ENCODE results near the gene DCLRE1A.

The DCLRE1A gene

DNA sequence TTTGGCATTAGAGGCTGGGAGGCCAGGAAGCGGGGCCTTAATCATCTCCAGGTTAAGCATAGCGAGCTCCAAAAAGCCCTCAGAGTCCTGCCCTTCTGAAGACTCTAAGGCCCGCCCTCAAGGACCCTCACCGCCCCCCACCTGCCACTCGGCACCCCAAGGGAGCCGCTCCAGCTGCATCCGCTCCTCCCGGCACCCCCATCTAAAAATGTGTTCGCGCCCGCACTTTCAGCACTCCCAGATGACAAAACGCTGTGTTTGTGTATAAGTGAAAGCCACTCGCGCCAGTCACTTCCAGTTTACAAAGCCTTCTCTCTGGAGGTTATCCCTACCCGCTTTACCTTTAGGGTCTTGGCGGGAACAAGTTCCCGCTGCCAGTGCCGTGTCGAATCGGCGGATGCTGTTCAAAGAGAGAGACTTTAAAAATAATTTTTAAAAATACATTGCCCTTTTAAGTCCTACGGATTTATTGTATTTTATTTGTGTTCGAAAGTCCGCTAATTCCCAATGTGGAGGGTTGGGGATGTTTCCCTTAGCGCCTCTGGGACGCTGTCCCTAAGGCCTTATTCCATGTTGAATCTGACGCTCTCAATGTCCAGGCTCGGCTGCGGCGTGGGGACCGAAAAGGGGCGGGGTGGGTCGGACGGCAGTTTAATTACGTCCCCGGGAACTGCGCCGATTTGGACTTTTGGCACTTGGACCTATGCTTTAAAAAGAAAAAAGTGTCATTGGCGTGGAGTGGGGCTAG, at the start of gene DCLRE1A, which contains the start of gene NHLRC2:
Gene DCLRE1A, minus strand, starts transcription at position 70 of the 748 bp plus-strand sequence. CDS start 900 bp downstream, outside the sequence.
Gene NHLRC2, plus strand, starts transcription at position 649 of the 748 bp plus-strand sequence. CDS start 212 bp downstream, outside the sequence.
- DNase-seq (ENCODE audit: low spot score): peak; percentile 80

DNA sequence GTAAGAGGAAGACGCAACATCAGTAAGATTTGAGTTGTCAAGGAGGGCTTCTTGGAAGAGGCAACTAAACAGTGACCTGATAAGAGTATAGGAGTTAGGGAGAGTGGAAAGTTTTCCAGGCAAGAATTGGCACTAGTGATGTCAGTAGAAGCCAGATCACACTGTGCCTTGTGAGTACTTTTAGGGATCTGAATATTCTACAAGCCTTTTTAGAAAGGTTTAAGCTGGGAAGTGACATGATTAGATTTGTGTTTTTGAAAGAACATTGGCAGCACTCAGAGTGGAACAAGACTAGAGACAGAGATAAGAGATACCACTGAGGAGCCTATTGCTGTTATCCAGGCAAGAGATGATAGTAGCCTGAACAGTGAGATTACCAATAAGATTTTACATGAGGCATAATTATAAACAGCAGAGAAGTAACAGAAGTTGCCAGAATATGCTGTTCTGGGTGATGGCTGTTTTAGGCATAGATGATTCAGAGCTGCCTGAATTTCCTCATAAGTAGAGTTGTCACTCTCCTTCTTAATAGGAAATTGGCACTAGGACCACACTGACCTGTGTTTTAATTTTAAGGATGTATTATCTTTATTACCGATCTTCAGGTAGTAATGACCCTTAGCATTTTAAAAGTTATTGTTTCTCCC, 46.2 kb upstream of the DCLRE1A start:
- no peak for DNase-seq (ENCODE audit: low spot score)

DNA sequence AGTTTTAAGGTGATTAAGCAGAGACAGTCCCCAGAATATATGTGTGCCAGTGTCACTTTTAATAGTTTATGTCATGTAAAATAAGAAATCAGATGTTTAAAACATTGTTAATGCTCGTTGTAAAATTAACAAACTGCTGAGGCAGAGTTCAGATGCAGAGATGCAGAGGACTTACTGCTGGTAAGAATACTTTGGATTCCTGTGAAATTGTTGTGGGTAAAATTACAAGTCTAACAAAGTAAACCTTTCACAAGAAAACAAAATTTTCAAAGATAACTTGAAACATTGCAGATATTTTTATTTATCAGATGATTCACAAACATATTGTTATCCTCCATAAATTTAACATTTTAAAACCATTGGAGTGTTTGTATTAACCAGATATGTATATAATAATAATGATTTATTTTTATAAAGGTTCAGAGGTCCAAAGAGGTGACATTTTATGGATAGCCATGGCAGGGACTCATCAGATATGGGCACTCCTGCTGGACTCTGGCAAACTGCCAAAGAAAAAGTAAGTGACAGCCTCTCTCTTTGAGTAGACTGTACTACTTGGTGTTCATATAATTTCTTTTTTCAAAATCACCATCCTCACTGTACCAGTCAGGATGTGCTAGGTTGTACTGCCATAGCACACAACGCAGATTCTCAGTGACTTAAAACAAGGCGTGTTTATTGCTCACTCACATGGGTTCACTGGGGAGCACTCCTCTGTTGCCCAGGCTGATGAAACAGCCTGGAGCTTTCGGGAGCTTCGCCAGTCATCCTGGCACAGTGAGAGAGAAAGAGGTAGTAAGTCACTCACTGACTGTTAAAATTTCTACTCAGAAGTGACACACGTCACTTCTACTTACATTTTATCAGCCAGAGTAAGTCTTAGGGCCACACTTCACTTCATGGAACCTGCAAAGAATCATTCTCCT, 44.1 kb upstream of the DCLRE1A start:
- peak; percentile 22 for DNase-seq (ENCODE audit: low spot score)

GRCh38 chr10:113895018-113895417, 41.1 kb upstream of the DCLRE1A start:
- DNase-seq (ENCODE audit: low spot score): no peak

DNA sequence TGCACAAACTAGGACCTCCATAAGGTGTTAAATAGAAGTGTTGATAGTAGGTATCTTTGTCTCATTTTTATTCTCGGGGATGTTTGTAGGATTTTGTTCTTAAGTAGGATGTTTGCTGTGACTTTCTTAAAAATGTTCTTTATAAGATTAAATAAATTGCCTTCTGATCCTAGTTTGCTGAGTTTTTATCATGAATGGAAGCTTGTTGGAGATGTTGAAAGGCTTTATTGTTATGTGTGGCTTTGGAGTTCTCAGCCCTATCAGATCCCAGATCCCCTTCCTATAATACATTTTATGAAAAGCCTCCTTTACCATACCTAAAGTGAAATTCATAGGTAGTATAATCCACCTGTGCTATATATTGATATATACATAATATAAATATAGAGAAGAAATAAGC, 40.7 kb upstream of the DCLRE1A start:
- no peak for DNase-seq (ENCODE audit: low spot score)

DNA sequence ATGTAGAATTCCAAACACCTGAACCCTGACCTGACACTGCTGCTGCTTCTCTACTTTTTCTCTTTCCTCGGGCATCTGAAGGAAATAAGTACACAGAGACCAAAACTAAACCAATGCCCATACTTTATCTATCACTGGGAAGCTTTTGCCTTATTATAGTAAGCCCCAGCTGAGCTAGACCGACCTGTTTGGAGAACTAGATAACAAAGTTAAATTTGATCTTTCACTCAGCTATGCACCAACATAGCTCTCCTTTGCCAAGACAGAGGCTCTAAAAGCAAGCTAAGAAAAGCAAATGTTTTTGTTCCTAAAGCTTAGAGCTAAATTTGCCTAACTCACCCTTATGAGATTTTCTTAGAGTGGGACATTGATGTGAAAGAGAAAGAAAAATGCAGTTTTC, 39.7 kb upstream of the DCLRE1A start:
- no peak for DNase-seq (ENCODE audit: low spot score)

- no peak for DNase-seq (ENCODE audit: low spot score)
Observed at GRCh38 chr10:113891476-113891875, 37.6 kb upstream of the DCLRE1A start.

DNA sequence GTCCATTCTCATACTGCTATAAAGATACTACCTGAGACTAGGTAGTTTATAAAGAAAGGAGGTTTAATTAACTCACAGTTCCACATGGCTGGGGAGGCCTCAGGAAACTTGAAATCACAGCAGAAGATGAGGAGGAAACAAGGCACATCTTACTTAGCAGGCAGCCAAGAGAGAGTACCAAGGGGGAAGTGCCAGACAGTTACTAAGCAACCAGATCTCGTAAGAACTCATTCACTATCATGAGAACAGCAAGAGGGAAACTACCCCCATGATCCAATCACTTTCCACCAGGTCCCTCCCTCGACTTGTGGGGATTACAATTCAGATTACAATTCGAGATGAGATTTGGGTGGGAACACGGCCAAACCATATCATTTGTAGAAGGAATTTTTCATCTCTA, 36.9 kb upstream of the DCLRE1A start:
- DNase-seq (ENCODE audit: low spot score): no peak

DNA sequence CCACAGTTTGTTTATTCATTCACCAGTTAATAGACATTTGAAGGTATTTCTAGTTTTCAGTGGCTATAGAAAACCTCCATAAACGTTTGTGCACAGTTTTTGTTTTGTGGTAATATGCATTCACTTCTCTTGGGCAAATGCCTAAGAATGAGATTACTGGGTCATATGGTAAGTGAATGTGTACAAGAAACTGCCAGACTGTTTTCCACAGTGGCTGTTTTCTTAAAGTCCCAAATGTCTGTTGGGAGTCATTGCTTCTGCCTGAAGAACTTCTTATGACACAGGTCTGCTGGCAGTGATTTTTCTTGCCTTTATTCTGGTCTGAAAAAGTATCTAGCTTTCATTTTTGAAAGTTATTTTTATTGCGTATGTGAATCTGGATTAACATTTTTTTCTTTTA, 36.0 kb upstream of the DCLRE1A start:
- no peak for DNase-seq (ENCODE audit: low spot score)

- DNase-seq (ENCODE audit: low spot score): no peak
Observed at GRCh38 chr10:113882240-113882639, 28.4 kb upstream of the DCLRE1A start.

GRCh38 chr10:113880236-113880635, 26.4 kb upstream of the DCLRE1A start:
- DNase-seq (ENCODE audit: low spot score): no peak

DNA sequence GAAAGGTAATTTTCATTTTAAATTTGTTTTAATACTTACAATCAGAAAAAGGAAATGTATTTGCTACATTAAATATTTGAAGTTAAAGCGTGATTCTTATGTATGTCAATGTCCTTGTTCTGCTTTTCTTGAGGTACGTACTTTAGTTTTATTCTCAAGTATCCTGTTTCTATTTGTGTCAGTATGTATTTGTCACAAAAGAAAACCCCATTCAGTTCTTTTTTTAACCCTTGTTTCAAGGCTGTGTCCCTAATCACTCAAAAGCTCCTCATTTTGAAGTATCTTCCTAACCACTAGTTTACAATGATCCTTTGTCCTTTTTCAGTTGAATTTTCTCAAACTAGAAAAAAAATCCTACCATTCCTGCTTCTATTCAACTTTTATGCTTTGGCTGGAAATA, 25.8 kb upstream of the DCLRE1A start:
- no peak for DNase-seq (ENCODE audit: low spot score)

GRCh38 chr10:113876461-113876860, 22.6 kb upstream of the DCLRE1A start:
- no peak for DNase-seq (ENCODE audit: low spot score)

DNA sequence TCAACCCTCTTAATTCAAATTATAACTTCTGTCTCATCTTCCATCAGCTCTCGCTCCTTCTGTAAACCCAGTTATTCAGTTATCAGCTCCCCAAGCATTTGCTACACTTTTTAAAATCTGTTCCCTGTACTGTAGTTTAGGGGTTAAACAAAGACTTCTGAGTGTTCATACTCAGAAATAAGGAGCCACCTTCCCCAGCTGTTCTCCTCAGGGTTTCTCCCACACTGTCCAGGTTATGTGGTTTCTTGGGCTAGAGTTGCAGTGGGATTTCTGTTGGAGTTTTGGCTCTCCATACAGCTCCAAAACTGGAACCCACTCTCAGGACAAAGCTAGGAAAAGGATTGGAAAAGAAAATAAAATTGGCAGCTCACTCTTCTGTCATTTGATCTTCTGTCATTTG, 21.3 kb upstream of the DCLRE1A start:
- DNase-seq (ENCODE audit: low spot score): no peak

GRCh38 chr10:113872139-113873030, 18.5 kb upstream of the DCLRE1A start:
- DNase-seq (ENCODE audit: low spot score): no peak

DNA sequence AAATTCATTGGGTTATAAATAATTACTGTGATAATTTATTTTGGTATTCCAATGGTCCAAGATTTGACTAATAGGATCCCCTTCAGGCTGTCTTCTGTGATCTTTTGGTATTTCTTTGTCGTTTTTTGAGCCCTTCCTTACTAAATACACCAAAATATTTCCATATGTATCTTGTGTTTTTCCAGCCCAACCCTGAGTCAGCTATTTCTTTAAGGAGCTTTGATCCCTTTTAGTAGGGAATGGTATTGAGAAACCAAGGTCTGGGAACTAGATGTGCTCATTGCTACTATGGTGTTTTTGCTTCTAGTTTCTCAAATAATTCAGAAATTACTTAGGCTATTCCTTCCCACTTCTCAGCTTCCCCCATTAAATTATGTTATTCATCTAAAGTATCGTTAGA, 15.9 kb upstream of the DCLRE1A start:
- no peak for DNase-seq (ENCODE audit: low spot score)

GRCh38 chr10:113867904-113868303, 14.0 kb upstream of the DCLRE1A start:
- DNase-seq (ENCODE audit: low spot score): no peak

DNA sequence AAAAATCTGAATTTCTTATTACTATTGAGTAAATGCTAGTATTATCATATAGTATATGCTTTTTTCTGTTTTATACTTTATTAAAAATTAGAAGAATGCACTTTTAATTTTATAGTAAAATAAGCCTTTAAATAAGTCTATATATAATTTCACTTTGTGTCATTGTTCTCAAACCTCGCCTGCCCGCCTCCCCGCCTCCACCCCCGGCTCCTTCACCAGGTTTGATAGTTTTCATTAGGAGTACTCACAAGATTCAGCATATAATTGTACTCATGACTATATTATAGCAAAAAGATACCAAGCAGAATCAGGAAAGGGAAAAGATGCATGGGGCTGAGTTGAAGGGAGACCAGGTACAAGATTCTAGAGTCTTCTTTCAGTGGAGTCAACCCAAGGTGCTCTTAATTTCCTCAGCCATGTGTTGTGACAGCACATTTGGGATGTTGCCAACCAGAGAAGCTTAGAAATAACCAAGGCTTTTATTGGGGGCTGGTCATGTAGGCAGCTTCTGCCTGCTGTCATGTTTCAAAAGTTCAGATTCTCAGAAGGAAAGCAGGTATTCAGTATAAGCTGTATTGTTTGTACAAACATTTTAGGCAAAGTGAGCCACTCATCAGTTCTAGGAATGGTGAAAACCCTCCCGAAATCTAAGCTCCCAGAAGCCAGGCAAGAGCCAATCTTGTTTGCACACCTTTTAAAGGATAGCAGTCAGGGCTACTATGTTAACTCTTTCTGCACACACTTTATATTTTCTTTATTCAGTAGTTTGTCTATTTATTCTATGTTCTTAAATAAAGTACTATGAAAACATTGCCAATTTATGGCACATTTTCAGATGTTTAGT, 12.9 kb upstream of the DCLRE1A start:
- DNase-seq (ENCODE audit: low spot score): no peak

- no peak for DNase-seq (ENCODE audit: low spot score)
Observed at GRCh38 chr10:113865901-113866300, 12.0 kb upstream of the DCLRE1A start.

DNA sequence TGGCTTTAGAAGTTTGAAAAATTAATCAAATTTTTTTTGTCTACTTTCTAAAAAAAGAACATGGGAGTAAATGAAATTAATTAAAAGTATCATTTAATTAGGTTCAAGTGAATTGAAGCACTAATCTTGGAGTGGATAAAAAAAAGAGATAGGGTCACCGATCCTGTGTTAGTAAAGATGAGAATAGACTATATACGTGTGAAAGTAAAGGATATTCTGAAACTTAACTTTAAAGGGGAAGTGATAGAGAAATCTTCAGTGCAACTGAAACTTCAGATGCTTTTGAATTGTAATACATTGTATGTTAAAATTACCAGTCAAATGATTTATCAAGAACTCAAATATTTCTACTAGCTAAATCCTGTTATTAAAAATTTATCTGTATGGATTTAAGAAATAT, 5.4 kb upstream of the DCLRE1A start:
- no peak for DNase-seq (ENCODE audit: low spot score)

GRCh38 chr10:113858541-113858940, 4.7 kb upstream of the DCLRE1A start:
- no peak for DNase-seq (ENCODE audit: low spot score)

Measured in LoVo (cell line).